HG02852 (cell line): ENCODE data around the gene MTMR1.

Source experiments
- ATAC-seq: cut with Tn5 transposase; IDR thresholded peaks from one replicate; pipeline ENCODE4 v1.9.1; 2021; ENCODE audit warnings: mild to moderate bottlenecking, moderate library complexity; ENCODE audit not compliant: unreplicated experiment

Gene MTMR1

DNA sequence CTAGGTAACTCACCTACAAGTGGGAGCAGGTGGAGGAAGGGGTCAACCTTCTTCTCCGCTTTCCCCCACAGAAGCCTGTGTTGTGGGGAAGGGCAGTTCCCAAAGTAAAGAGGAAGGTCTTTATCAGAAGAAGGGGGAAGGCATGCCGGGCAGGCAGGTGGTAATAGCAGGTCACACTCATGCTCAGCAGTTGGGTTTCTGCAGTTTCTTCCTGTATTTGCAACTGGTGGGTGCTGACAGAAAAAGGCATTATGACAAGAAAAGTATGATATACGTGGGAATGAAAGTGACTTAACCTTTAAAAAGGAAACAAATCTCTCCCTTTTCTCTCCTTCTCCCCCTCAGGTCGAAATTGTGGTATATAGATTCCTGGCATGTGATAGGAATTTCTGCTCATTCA, 3.7 kb downstream of the MTMR1 start:
- ATAC-seq: no peak

DNA sequence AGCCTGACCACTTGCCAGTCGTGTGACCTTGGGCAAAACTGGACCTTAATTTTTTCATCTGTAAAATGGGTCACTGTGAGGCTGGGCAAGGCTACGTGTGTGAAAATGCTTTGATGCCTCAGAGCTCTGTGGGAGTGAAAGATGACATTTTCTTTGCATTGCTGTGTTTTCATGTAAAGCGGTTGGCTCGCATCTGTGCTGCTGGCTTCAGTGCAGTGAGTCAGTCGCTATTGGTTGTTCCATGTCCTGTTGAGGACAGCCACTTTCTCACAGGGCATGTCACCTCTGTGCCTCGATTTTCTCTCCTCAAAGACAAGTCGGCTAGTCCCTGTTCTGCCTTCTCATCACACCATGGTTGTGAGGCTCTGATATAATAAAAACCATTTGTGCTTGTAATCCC, 4.4 kb downstream of the MTMR1 start:
- no peak for ATAC-seq

DNA sequence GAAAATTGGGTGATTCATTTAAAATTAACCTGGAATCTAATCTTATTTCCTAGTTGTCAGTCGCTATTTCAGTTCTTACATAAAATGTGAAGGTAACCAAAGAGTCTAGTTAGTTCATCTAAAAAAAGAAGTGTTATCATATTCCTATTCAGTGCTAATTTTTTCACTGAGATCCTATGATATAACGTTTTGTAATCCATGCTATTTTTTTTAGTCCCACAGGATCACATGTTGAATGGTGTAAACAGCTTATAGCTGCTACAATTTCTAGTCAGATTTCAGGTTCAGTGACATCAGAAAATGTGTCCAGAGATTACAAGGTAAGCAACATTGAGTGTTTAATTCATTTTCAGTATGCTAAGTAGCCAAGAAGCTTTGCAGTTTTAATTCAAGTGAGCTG, 5.8 kb downstream of the MTMR1 start:
- ATAC-seq: no peak

DNA sequence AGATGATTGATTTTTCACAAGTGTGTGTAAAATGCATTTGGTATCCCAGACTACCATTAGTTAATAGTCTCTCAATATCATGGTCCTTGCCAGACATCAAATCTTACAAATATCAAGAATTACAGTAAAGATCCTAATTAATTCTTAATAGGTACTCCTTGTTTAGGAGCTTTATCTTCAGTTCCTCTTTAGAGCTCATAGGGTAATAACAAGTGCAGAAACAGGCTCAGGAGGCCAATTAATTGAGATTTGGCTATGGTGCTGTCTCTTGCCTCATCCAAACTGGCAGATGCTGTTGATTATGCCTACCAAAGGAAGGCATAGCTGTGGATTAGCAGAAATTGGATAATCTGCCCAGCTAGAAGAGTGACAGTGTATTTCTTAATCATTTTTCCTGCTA, 6.9 kb downstream of the MTMR1 start:
- no peak for ATAC-seq

DNA sequence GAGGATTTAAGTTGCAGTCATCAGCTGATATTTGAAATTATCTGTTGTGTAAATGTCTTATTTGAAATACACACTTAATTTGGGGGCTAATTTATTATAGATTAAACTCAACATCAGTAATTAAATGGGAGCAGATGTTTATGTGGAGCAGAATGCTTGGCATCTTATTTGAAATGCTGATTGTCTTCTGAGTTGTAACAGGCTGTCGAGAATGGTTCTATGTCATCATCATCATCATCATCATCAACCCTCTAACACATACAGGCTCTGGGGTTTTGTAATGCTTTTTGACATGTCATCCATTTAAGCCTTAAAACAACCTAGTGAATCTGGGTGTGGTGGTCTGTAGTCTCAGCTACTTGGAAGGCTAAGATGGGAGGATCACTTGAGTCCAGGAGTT, 8.2 kb downstream of the MTMR1 start:
- no peak for ATAC-seq

DNA sequence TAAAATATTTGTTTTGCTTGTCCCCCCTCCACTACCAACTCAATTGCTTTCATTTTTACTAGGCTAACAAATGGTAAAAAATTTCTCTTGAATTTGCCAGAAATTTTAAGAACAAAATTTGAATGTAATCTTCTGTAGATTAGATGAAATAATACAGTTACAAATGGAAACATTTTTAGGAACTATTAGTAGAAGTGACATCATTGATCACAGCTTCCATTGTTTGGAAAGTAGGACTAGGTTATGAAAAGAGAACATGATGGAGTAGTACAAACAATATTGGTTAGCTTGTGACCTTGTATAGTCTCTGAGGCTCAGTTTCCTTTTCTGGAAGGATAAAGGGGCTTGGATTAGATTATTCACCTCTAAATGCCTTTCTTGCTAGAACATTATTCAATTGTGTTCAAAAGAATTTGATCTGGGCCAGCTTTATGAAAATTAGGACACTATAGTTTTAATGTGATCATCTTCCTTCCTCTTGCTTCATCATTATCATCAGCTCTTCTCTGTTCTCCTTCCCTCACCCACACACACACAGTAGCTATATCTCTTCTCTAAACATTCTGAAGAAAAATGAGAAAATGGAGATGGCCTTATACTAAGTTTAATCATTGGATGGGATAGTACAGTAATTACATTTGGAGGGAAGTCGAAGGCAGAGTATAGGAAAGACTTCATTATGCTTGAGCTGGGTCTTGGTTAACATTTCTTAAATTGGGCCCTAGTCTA, 9.9 kb downstream of the MTMR1 start:
- ATAC-seq: no peak

DNA sequence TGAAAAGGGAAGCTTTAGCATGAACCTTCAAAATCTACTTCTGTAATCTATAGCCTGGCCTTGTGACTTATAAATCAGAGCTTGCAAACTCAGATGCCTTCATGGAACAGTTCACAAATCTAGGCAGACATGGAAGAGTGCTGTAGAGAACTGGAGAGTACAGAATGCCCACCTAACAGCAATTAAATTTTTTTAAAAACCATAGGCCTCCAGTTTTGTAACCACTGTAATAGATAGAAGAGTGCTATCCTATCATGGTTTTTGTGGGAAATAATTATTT, 10.4 kb downstream of the MTMR1 start:
- ATAC-seq: no peak

DNA sequence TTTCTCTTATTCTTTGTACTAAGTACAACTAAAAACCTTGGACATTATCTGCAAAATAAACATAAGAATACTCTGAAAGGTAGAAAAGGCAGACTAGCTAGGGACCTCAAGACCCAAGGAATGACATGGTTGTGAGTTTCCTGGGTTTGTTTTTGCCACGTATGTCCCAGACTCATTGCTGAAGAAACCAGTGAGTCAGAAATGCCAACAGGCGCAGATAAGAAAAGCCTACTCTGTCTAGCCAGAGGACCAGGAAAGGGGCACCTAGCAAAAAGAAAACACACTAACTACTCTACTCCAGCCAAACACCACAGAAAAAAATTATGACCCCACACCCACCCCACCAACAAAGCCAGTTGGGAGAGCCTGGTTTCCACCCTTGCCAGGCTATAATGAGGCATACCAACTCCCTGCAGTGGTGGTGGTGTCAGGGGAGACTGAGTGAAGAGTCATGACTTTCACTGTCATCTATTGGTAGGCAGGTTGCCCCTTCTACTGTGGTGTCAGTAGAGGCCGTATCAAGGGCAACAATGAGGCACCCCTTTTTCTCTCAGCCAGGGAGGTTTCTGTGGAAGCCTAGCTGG, 10.9 kb downstream of the MTMR1 start:
- no peak for ATAC-seq

DNA sequence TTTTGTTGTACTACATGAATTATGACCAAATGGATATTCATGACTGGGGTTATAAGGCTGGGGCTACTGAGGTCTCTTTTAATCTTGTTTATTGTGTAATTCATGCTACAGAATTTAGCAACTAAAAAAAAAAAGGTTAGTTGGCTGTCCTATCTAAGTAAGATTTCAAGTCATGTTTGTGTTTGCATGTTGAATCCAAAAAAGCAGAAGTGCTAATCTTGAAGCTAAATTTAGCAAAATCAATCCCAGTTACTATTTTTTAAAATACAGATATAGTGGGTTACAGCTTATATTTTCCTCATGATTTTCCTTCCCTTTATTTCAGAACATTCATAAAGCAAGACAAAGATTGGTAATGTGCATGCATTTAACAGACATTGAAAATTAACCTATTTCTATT, 19.4 kb downstream of the MTMR1 start:
- no peak for ATAC-seq

DNA sequence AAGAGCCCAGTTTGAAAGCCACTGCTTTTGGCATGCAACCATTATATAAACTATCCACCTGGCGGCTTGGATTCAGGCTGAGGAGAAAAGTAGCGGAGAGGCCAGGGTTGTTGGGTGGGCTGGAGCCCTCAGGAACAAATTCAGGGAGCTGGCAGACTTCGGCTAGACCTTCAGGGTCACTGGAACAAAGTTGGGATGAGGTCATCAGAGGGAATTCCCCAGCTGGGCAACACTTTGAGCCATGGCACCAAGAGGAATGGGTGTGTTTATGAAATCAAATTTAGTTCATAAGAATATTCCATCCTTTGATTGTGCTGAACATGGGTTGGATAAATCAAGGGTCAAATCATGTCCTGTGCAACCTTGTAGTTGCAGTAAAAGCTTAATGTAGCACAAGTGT, 22.0 kb downstream of the MTMR1 start:
- no peak for ATAC-seq

DNA sequence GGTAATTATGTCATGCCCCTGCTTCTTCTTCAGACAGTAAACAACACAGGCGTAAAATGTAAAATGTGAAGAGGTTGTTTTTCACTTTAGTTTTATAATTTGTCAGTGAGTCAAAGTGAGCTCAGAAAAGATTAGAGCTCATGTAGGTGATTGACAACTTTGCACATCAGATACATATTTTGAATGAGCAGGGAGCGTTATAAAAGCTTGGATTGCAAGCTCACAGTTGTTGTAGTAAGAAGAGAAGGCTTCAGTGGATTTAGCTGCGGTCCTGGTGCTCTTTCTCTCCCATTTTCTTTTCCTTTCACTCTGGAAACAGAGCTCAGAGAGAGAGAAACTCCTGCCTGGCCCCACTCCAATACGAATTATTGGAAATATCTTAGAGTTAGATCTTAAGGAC, 26.4 kb downstream of the MTMR1 start:
- ATAC-seq: no peak

DNA sequence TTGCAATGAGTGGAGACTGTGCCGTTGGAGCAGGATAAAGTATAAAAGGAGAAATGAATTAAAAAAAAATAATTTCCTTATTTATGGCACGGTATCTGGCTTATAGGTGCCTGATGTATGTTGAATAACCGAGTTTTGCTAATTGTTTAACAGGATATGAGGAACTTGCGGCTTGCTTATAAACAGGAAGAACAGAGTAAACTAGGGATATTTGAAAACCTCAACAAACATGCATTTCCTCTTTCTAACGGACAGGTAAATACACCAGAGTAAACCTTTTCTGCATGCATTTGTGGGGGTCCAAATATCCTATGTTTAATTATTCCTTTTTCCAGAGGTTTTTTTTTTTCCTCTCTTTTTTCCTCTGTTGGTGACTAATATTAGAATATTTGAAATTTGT, 36.8 kb downstream of the MTMR1 start:
- no peak for ATAC-seq

DNA sequence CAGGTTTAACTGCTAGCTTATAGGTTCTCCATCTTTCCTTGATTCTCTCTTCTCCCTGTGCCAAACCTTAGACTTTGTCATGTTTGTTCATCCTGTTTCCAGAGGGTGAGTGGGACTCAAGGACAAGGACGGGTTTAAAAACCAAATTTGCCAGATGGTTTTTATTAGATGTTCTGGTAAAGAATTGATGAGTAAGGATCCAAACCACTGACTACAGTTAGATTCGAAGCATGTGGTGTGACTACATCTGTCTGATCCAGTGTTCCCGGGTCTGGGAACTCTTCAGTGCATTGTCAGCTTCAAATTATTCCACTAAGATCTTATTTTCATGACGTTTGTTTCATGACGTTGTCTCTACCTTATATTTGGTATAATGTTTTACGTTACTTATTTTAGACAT, 37.5 kb downstream of the MTMR1 start:
- ATAC-seq: no peak

DNA sequence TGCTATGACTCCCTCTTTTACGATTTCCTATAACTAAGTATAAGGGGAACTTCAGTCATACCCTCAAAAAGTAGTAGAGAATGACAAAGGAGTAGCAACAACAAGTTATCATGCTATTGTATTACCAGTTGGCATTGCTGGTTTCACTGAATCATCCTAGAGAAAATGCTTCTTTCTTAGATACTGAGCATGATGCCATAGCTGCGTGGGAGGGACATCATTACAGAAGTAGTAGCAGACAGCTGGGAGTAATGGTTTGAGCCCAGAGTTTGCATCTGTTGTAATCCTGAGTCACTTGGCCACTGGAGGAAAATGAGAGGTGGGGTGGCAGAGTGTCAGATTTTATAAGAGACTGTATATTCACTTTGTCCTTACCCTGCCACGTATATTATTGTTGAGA, 38.6 kb downstream of the MTMR1 start:
- ATAC-seq: no peak

DNA sequence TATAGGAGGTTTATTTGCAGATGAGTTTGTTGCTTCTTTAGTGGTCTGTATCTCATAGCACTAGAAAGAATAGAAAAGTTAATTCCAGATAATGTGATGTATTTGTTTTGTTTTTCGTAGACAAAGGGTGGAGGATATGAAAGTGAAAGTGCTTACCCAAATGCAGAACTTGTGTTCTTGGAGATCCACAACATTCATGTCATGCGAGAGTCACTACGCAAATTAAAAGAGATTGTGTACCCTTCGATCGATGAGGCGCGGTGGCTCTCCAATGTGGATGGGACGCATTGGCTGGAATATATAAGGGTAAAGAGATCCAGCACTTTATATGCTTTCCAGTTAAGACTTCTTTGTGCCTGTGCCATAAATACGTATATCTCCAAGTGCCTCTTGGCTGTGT, 43.3 kb downstream of the MTMR1 start:
- no peak for ATAC-seq

DNA sequence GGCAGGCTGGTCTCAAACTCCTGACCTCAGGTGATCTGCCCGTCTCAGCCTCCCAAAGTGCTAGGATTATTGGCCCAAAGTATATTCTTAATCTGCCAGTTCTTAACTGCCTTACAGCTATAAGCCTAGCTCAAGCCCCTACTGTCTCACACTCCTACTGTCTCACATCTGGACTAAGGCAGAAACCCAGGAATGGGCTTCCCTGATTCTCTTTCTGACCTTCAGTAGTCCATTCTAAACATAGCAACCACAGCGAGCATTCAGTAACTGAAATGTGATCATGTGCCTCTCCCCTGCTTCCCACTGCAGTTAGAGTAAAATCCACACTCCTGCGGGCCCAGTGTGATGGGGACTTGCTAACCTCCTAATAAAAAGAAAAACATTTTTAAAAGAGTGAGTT, 58.9 kb downstream of the MTMR1 start:
- ATAC-seq: no peak

DNA sequence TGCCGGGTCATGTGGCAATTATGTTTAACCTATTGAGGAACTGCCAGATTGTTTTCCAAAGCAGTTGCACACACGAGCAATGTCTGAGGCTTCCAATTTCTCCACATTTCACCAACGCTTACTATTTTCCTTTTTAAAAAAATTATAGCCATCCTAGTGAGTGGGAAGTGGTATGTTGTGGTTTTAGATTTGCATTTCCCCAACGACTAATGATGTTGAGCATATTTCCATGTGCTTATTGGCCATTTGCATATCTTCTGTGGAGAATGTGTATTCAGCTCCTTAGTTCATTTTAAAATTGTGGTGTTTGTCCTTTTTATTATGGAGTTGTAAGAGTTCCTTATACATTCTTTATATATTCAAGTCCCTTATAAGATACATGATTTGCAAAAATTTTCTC, 60.2 kb downstream of the MTMR1 start:
- ATAC-seq: no peak

DNA sequence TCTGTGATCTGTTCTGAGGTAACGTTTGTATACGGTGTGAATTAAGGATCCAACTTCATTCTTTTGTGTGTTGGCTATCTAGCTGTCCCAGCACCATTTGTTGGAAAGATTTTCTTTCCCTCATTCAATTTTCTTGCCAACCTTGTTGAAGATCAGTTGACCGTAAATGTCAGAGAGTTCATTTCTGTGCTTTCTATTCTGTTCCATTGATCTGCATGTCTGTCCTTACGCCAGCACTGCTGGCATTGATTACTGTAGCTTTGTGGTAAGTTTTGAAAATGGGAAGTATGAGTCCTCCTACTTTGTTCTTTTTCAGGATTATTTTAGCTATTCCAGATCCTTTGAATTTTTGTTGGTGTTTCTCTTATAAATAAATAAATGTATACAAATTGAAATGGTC, 60.8 kb downstream of the MTMR1 start:
- ATAC-seq: no peak

DNA sequence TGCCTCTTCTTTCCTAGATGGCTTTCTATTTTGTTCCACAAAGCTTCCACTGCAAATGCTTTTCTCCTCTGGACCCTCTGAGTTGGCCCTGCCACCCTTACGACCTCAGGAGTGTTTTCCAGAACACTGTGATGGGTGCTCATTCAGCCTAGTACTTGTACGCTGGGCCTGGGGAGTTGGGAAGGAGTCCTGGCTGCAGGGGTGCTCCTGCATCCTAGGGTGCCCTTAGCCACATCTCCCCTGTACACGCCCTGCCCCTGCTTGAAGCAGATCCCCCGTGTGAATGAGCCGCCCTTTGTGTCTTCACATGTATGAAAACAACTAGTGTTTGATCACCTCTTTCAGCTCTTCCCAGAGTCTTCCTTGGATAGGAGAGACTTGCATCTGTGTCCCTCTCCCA, 64.2 kb downstream of the MTMR1 start:
- no peak for ATAC-seq

DNA sequence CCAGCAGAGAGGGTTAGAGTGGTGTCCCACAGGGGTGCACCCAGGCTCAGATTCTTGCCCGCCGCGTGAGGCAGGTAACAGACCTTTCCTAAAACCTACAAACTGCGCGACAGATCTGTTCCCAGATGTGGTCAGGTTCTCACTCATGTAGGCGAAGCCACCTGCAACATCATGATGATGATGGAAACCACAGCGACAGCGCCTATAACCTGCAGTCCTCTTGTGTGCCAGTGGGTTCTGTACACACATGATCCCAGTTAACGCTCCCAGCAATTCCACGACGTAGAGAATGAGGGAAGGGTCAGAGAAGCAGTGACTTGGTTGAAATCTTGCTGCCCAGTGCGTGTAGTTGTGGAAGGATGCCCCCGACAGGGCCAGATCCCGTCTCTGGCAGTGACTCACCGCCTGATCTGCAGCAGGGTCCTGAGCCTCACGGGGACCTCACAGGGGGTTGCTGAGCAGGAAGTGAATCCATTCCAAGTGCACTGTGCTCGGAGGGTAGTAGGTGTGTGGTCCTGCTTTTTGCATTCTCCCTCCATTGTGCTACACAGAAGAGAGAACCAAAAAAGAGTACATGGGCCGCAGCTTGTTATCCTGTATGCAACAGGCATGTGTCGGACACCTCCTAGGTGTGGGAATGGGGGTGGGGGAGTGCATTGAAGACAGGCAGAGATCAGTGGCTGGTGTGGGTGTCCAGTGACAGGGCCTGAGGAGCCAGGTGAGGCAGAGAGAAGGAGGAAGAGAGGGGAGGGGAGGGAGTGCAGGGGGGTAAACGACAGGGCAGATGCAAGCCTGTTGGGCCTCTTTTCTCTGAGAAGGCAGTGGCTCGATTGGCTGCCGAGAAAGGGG, 66.6 kb downstream of the MTMR1 start:
- no peak for ATAC-seq

DNA sequence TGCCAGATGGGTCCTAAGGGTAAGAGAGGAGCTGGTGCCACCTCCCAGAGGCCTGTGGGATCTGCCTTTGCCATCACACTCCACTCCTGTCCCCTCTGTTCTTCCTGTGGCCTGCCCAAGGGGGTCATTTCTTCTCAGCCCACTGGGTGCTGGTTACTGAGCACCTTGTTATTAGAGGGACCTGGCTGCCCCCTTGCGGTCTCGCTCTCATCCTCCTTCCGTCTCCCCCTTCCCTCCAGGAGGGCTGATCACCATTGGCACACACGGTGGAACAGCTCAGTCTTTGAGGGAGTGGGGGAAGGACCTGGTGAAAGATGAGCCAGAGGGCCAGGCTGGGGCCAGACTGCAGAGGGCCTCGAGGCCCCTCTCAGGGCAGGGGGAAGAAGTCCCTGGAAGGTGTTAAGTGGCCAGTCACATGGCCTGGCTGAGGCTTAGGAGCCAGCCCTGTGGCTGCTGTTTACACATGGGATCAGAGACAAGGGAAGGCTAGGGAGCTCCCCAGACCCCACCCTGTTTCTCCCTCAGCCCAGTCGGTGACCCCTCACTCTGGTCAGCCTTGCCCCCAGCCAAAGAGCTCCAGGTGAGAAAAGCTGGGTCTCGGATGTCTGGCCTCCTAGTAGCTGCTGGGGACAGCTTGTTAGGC, 68.1 kb downstream of the MTMR1 start:
- ATAC-seq: no peak

DNA sequence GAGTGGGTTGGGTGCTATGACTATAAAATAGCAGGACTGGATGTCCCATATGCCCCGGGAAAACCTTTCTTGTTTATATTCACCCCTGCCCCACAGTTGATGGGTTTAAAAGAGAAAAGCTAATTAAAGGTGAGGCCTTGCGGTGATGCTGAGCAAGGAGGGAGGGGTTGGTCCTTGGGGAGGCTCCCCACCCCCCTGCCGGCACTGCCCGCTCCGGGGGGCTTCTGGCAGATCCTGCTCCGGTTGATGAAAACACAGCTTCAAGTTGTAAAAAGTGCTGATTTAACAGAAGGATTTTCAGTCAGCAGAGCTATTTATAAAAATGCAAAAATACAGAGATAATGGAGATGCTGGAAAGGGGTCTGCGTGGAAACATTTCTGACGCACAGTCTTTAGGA, 68.6 kb downstream of the MTMR1 start:
- no peak for ATAC-seq
